ENCODE measurements around the gene SLC25A34. TPM values are rescaled to one million over a fixed set of nuclear protein-coding genes. Genes with fewer than 3 reads are reported as not detected.

SLC25A34 gene
- total RNA-seq, 1 donor from 2014 or later = 0.25 TPM

DNA sequence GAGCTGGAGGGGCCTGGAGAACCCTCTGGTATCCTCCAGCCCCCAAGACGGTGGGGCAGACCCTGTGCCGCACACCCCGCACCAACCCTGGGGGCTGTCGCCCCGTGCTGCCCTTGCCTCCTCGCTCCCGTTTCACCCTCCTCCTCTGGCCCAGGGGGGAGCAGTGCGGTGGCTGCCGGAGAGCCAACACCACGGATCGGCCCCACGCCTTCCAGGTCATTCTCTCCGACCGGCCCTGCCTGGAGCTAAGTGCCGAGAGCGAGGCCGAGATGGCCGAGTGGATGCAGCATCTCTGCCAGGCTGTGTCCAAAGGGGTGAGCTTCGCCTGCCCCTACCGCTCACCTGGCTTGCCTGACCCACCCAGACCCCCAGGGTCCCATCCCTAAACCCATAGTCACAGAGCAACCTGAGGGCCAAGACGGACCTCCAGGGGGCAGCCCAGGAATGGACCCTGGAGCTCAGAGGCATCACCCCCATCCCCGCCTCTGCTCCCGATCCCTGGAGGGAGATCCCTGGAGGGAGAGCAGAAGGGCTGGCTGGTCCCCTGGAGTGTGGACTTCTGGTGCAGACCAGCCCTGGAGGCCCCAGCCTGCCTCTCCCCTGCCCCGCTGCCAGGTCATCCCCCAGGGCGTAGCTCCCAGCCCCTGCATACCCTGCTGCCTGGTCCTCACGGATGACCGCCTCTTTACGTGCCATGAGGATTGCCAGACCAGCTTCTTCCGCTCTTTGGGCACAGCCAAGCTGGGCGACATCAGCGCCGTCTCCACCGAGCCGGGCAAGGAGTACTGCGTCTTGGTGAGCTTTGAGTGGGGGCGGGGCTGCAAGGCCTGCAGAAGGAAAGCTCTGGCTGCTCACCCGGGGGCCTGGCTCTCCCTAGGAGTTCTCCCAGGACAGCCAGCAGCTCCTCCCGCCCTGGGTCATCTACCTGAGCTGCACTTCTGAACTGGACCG lies 4.0 kb upstream of the SLC25A34 start:
- TF ChIP-seq CTCF (IDR thresholded peaks at IDR 0.05; ENCODE audit: insufficient read depth, low read length, poor library complexity, severe bottlenecking) = no peak
- no peak overlapping the region for H3K4me3 ChIP-seq (ENCODE audit: low read depth, low read length)
- no peaks in the 10 kb centered on the region for H3K27me3 ChIP-seq (ENCODE audit: control insufficient read depth, insufficient read depth, low read length)
- DNase-seq (ENCODE audit: low read depth) = no peak
- peaks cover 3% of the 10 kb centered on the region for H3K36me3 ChIP-seq (ENCODE audit: control insufficient read depth, insufficient read depth, low read length)

- TF ChIP-seq CTCF (IDR thresholded peaks at IDR 0.05; ENCODE audit: insufficient read depth, low read length, poor library complexity, severe bottlenecking) = no peak
- Histone ChIP-seq H3K27me3 (ENCODE audit: control insufficient read depth, insufficient read depth, low read length) (no peaks in the 10 kb centered on the region), H3K4me3 (ENCODE audit: low read depth, low read length) (no peak overlapping the region), H3K36me3 (ENCODE audit: control insufficient read depth, insufficient read depth, low read length) (peaks cover 3% of the 10 kb centered on the region)
- no peak for DNase-seq (ENCODE audit: low read depth)
Measured at GRCh38 chr1:15732686-15733081, 3.4 kb upstream of the SLC25A34 start.

DNA sequence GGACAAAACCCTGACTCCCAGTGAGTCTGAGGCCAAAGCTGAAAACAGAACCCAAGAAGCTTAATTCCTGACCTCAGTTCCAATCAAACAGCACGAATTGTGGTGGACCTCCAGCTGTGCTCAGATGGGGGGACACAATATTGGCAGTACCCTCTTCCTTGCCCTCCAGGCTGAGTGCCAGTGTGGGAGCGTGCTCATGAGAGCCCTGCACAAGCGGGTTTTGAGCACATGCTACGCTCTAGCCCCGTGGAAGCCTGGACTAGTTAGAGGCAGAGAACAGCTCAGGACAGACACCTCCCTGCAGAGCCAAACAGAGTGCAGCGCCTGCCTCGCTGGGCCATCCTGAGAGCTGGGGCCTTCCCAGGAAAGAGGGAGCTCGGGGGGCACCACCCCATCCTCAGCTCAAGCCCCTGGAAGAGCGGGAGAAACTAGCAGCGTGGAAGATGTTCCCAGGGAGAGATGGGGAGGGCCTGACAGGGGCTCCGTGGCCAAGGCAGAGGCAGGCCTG lies 2.8 kb upstream of the SLC25A34 start:
- no peak for TF ChIP-seq CTCF (IDR thresholded peaks at IDR 0.05; ENCODE audit: insufficient read depth, low read length, poor library complexity, severe bottlenecking)
- H3K27me3 ChIP-seq (ENCODE audit: control insufficient read depth, insufficient read depth, low read length) = no peaks in the 10 kb centered on the region
- H3K36me3 ChIP-seq (ENCODE audit: control insufficient read depth, insufficient read depth, low read length) = peaks cover 3% of the 10 kb centered on the region
- H3K4me3 ChIP-seq (ENCODE audit: low read depth, low read length) = no peak overlapping the region
- no peak for DNase-seq (ENCODE audit: low read depth)

DNA sequence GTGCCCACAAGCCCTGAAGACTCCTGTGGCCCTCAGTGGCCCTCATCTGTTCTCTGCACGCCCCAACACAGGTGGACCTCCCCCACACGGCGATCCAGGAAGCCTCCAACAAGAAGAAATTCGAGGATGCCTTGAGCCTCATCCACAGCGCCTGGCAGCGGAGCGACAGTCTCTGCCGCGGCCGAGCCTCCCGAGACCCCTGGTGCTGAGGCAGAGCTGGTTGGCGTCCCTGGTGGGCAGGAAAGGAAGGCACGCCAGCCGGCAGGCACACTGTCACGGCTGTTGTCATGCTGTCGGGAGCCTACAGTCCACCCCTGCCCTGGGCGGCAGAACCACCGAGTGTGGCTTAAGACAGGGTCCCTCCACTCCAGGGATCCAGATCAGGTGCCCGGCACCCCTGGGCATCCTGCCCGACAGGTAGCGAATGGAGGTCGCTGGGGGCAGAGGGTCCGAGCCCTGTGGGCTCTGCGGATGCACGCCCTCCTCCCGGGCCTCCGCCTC lies 2.3 kb upstream of the SLC25A34 start:
- no peak overlapping the region for H3K4me3 ChIP-seq (ENCODE audit: low read depth, low read length)
- no peak for DNase-seq (ENCODE audit: low read depth)
- no peak for TF ChIP-seq CTCF (IDR thresholded peaks at IDR 0.05; ENCODE audit: insufficient read depth, low read length, poor library complexity, severe bottlenecking)
- H3K27me3 ChIP-seq (ENCODE audit: control insufficient read depth, insufficient read depth, low read length) = no peaks in the 10 kb centered on the region
- H3K36me3 ChIP-seq (ENCODE audit: control insufficient read depth, insufficient read depth, low read length) = peaks cover 3% of the 10 kb centered on the region

- no peaks in the 10 kb centered on the region for H3K27me3 ChIP-seq (ENCODE audit: control insufficient read depth, insufficient read depth, low read length)
- DNase-seq (ENCODE audit: low read depth) = no peak
- H3K36me3 ChIP-seq (ENCODE audit: control insufficient read depth, insufficient read depth, low read length) = peaks cover 3% of the 10 kb centered on the region
- no peak overlapping the region for H3K4me3 ChIP-seq (ENCODE audit: low read depth, low read length)
- no peak for TF ChIP-seq CTCF (IDR thresholded peaks at IDR 0.05; ENCODE audit: insufficient read depth, low read length, poor library complexity, severe bottlenecking)
Measured at GRCh38 chr1:15734296-15734695, 1.8 kb upstream of the SLC25A34 start.

Data from kidney epithelial cell (primary cell).